Measurements from ENCODE around the gene ECI1. TPM values are rescaled to one million over a fixed set of nuclear protein-coding genes. Genes with fewer than 3 reads are reported as not detected.
"Not testable (repeated sequence)": the region's sequence is repeated elsewhere in the genome, so short reads cannot be mapped to it uniquely, and the experiment has no call there.

ECI1 gene
- total RNA-seq, 2 donors from 2014 or later = 30.2 to 31.9 TPM

GRCh38 chr16:2205967-2206313, 45.4 kb downstream of the ECI1 start:
- intact Hi-C loops (cut with DNase I) = loop anchor here in 1 of 2 donors (10.0 kb wide), 1 partner anchor 319 kb away; the partner anchor contains the start of gene AMDHD2
- DNase-seq (ENCODE audit: low spot score) = no peak

GRCh38 chr16:2205104-2205966, 46.1 kb downstream of the ECI1 start, which contains the start of gene MLST8:
TSS of gene MLST8 (plus strand) at chr16:2205454. CDS start at chr16:2206086, 632 bp downstream.
- intact Hi-C loops (cut with DNase I) = loop anchor here in 1 of 2 donors (10.0 kb wide), 1 partner anchor 319 kb away; the partner anchor contains the start of gene AMDHD2
- DNase-seq (ENCODE audit: low spot score) = peak; percentile 95

GRCh38 chr16:2204416-2205103, 46.8 kb downstream of the ECI1 start:
- intact Hi-C loops (cut with DNase I) = loop anchor here in 1 of 2 donors (10.0 kb wide), 1 partner anchor 320 kb away; the partner anchor contains the start of gene AMDHD2
- DNase-seq (ENCODE audit: low spot score) = no peak

DNA sequence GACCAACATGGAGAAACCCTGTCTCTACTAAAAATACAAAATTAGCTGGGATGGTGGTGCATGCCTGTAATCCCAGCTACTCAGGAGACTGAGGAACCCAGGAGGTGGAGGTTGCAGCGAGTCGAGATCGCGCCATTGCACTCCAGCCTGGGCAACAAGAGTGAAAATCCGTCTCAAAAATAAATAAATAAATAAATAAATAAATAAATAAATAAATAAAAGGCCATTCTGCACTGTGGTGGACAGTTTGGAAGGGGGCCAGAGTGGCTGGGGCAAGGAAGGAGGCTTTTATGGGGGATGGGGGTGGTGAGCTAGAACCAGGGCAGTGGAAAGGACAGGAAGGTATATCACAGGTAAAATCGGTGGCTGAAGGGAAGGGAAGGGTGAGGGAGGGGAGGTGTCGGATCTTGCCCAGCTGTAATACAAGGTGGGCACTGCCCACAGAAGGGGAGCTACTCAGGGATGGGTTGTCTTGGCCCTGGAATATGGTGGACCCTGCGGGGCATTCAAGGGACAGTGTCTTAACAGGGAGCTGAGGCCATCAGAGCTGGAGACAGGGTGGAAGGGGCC, 48.2 kb downstream of the ECI1 start:
- intact Hi-C loops (cut with DNase I) = loop anchor here in 1 of 2 donors (10.0 kb wide), 1 partner anchor 322 kb away; the partner anchor contains the start of gene AMDHD2
- DNase-seq (ENCODE audit: low spot score) = not testable (repeated sequence)

GRCh38 chr16:2200313-2200712, 51.1 kb downstream of the ECI1 start:
- intact Hi-C loops (cut with DNase I) = loop anchor here in 1 of 2 donors (10.0 kb wide), 1 partner anchor 324 kb away; the partner anchor contains the start of gene AMDHD2
- DNase-seq (ENCODE audit: low spot score) = no peak

GRCh38 chr16:2199621-2200139, 51.7 kb downstream of the ECI1 start:
- intact Hi-C loops (cut with DNase I) = loop anchor here in 1 of 2 donors (10.0 kb wide), 1 partner anchor 325 kb away; the partner anchor contains the start of gene AMDHD2
- no peak for DNase-seq (ENCODE audit: low spot score)

DNA sequence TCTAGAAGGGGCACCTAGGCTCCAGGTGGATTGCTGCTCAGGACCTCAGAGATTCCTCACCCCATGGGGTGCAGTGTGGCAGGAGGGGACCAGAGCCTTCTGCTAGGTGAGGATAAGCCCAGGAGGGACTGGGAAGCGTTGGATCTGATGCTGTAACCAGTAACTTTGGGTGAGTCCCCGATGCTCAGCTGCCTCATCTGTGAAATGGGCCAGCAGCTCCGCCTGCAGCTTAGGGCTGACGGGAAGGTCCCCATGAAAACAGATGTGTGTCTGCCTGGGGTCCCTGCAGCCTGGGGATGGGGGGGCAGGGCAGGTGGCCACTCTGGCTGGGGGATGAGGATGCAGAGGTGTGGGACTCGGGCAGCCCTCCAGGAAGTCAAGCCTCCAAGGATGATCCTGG, 52.3 kb downstream of the ECI1 start:
- DNase-seq (ENCODE audit: low spot score) = no peak
- intact Hi-C loops (cut with DNase I) = no loop called here

DNA sequence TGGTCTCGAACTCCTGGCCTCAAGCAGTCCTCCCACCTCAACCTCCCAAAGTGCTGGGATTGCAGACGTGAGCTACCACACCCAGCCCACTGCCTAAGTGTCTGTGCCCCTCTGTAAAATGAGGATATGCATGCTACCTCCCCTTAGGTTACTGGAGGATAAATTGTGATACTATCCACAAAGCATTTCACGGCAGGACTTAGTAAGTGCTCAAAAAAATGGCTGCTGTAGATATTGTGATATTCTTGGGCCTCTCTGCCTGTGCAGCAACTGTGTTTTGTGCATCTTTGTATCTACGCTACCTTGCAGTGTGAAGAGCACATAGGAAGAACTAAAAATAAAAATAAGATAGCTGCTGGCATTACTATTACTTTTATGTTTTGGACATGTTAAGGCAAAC, 53.1 kb downstream of the ECI1 start:
- no peak for DNase-seq (ENCODE audit: low spot score)
- intact Hi-C loops (cut with DNase I) = no loop called here

DNA sequence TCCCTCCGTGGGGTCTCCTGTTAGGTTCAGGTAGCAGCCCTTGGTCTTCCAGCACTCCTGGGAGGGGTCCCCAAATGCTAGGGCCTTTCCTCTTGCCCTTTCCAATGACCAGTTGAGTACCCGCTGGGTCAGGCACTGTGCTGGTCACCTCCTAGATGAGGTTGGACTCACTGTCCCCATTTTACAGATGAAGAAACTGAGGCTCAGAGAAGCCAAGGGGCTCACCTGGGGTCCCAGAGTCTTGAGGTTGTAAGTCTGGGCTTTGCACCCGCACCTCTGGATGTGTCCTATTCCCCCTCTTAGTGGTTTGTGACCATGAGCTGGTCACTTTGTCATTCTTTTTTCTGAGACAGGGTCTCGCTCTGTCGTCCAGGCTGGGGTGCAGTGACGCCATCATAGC, 53.6 kb downstream of the ECI1 start:
- intact Hi-C loops (cut with DNase I) = no loop called here
- no peak for DNase-seq (ENCODE audit: low spot score)

DNA sequence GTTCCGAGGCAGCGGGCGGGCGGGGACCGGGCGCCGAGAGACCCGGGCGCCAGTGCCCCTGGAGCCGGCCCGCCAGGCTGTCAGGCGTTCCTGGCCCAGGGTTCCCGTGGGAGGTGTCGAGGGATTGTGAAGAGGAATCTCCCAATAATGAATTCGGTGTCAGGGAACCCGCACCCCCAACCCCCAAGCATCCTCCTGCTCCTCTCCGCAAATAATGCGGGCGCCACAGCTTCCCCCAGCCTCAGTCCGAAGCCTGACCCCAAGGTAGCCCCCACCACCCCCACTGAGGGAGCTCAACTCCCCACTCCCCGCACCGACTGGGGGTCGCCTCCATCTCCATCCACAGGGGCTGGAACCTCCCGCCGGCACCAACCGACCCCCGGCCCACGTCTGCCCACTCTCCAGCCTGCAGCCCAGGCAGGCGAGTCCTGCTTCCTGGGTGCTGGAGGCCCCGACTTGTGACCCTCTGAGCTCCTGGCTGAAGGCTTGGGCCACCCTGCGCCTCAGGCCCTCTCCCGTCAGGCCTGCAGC, 54.3 kb downstream of the ECI1 start:
- intact Hi-C loops (cut with DNase I) = no loop called here
- no peak for DNase-seq (ENCODE audit: low spot score)

- intact Hi-C loops (cut with DNase I) = no loop called here
- no peak for DNase-seq (ENCODE audit: low spot score)
These were observed 55.0 kb downstream of the ECI1 start, which contains the start of gene CASKIN1 for GRCh38 chr16:2196162-2196980. TSS of gene CASKIN1 (minus strand) at chr16:2196605. CDS start at chr16:2196432, 173 bp downstream.

DNA sequence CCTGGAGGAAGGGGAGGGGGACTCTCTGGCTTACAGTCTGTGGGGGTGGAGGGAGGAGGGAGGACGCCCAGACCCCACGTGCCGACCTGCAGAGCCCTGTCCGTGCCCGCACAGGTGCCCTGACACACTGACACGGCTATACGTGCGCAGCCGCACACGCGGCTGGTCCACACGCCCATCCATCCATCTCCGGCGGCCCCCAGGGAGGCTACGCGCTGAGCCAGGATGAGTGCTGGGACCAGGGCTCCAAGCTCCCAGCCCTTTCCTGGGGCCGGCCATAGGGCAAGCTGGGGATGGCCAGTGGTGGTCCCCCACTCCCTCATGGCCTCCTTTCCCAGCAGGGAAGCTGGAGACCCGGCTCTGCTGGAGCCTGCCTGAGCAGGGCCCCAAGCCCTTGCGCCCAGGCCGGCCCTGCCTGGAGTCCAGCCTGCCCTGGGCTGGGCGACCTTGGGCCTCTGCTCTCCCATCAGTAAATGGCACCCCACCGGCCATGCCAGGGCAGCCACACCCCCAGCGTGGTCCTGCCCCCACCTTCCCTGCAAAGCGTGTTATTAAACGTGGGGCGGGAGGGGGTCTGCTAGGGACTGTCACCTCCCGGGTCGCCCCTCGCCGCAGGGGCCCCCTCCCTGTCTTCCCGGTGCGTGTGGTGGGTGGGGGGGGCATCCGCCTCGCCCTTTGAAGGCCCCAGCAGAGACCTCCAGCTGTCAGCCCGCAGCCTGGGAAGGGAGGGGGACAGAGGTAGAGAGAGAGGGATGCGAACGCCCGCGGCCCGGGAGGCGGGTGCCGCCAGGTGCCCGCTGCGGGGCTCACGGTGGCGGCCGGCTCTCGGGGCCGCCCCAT, 55.8 kb downstream of the ECI1 start:
- intact Hi-C loops (cut with DNase I) = no loop called here
- no peak for DNase-seq (ENCODE audit: low spot score)

DNA sequence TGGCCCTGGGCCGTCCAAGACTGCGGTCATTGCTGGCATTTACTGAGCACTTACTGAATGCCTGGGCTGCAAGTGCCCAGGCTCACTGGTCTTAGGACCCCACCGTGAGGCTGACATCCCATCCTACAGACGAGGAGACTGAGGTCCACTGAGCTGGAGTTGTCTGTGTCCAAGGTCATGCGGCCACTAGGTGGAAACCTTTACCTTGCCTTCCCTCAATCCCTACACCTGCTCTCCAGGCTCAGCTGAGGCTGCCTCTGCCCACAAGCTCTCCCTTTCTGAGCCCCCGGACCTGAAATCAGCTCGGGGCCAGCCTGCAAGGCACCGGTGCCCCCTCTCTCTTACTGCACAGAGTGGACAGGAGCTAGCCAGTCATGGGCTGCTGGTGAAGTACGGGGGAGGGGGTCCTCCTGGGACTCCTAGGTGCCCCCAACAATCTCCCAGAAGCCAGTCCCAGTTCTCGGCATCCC, 56.5 kb downstream of the ECI1 start:
- DNase-seq (ENCODE audit: low spot score) = no peak
- intact Hi-C loops (cut with DNase I) = no loop called here

- intact Hi-C loops (cut with DNase I) = no loop called here
- no peak for DNase-seq (ENCODE audit: low spot score)
These were observed 57.1 kb downstream of the ECI1 start for GRCh38 chr16:2194166-2194834.

DNA sequence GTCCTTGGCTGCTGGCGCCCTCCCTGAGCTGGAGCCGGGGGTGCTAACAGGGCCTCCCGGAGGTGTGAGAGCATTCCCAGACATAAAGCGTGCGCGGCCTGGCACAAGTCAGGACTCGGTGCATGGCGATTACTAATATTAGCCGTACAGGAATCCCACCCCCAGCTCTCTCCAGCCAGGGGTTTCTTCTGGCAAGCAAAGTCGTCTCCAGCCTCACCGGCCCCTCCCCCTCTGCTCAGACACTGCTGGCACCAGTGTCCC, 60.0 kb downstream of the ECI1 start:
- intact Hi-C loops (cut with DNase I) = no loop called here
- no peak for DNase-seq (ENCODE audit: low spot score)

- intact Hi-C loops (cut with DNase I) = no loop called here
- no peak for DNase-seq (ENCODE audit: low spot score)
These were observed 60.5 kb downstream of the ECI1 start for GRCh38 chr16:2190659-2191445.

Measured in posterior vena cava (tissue), 2 donors.